ENCODE measurements around the gene MS4A5.

GRCh38 chr11:60429272-60429671 is at the start of gene MS4A5:
- TF ChIP-seq CTCF (IDR thresholded peaks at IDR 0.05; ENCODE audit: low read length) = no peak
- TF ChIP-seq EZH2 (IDR thresholded peaks at IDR 0.05; ENCODE audit: borderline replicate concordance, low read length) = no peak

Measured in OCI-LY1 (cell line).